NOMO-1 treated with dmso at 0.1 percent for 144 hours (cell line): ENCODE results near the gene OSBPL1A.

Source experiments
- DNase-seq: peaks from one replicate; lab custom pipeline; 2025; ENCODE audit not compliant: unreplicated experiment; lab: John Stamatoyannopoulos, UW

Gene OSBPL1A

DNA sequence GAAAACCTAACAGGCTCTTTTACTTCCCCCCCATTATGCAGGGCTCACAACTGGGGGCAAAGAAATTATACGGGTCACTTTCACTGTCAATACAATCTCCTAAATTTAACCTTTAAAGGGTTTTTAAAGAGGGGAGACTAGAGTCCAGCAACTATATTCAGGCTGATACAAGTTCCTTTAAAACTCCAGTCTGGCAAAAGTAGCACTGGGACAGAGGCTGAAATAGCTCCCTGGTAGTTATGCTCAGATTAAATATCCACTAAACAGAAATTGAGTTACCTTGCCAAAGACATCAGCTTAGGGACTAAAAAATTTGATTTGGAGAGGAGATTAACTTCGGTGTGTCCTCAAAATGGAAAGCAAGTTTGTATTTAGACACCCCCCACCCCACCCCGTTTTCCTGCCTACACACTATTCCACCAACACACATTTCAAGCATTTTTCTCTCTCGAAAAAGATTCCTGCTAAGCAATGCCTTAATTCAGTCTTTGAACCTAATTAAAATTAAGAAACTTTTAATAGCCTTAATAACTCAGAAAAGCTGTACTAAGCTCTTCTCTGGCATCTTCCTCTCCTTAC is 127.2 kb downstream of the OSBPL1A start:
- DNase-seq: no peak

DNA sequence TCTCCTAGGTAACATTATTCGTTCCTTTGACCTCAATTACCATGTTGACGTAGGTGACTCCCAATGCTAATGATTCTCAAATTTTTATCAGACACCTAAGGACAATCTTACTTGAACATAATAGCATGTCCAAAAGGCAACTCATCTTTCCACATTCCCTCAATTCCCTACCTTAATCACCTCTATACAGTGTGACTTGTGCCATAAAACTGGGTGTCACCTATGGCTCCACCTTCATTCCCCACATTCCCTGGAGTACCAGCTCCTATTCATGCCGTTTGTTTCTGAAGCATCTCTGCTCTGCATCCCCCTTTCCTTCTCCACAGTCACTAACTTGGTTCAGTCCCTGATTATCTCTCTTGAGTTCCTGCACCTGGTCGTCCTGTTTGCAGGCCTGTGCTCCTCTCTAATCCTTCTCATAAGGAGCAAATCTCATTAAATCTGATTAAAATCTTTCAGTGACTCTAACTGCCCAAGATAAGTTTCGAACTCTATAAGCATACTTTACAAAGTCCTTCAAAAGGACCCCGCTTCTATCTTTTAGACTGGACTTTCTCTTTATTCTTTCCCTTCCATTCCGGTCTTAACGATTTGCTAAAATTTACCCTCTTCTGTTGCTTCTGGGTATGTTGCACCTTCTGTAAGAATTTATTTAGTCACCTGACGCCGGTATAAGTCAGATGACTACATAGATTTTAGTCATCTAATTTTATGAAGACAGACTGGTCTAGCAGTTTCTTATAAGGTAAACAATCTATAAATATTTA is 128.7 kb downstream of the OSBPL1A start:
- DNase-seq: no peak

DNA sequence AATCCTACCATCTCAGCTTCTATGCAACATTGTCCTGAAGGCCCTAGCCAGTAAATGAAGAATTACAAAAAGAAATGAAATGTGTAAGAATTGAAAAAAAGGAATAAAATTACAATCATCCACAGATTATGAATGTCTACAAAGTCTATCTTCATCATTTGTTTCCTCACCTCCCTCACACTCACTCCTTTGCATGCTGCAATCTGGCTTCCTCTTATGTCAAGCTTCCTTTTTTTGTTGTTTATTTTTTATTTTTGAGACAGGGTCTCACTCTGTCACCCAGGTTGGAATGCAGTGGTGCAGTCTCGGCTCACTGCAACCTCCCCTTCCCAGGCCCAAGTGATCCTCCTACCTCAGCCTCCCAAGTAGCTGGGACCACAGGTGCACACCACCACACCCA is 129.7 kb downstream of the OSBPL1A start:
- no peak for DNase-seq

DNA sequence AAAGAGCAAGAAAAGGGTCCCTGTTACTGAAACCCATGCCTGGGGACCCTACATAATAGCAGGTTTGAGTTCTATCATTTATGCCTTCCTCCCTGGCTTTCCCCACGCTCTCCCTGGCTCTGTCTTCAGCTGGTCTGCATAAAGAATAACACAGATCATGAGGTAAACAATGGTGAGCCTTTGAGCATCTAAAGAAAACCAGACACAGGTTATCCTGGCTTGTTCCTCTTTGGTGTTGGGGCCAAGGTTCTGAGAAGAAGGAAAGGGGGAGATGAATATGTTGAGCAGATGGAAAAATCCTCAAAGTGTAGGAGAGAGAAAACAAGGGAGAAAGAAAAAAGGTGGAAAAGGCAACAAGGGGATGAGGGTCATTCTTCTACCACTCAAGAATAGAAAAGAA is 131.5 kb downstream of the OSBPL1A start:
- no peak for DNase-seq

DNA sequence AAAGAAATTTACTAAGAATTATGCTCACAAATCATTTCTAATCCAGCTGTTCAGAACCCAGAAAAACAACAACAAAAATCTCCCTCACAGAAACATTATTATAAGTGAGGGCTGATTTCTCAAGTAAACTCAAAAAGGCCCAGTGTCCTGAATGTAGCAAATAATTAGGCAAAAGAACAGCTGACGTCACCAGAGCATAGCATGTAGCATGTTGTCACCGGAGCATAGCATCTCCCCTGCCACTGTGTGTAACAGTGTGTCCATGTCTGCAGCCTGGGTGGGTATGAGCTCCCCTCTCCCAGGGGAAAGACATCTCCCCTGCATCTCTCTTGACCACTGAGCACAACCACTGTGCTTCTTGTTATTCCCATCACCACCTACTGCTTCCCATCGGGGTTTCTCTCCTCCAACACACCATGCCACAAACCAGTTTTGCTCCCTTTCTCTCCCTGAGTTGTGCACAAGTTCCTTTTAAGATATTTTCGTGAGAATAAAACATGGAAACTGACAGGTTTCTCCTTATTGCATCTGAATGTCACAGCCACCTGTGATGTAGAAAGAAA is 132.0 kb downstream of the OSBPL1A start:
- DNase-seq: no peak

DNA sequence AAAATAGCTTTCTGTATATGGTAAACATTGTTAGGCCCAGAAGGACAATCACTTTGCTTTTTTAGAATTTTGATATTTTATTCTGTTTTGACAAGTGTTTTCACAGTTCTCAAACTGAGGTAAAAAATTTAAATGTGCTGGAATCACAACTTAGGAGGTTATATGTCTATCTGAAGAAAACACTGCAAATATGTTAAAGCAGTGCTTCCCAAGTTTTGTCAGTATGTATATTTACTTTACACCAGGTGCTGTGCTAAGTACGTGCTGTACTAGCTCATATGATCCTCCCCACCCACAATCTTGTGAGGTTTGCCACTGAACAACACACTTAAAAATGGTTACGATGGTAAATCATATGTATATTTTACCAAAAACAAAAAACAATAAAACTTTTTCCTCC is 134.6 kb downstream of the OSBPL1A start:
- no peak for DNase-seq

DNA sequence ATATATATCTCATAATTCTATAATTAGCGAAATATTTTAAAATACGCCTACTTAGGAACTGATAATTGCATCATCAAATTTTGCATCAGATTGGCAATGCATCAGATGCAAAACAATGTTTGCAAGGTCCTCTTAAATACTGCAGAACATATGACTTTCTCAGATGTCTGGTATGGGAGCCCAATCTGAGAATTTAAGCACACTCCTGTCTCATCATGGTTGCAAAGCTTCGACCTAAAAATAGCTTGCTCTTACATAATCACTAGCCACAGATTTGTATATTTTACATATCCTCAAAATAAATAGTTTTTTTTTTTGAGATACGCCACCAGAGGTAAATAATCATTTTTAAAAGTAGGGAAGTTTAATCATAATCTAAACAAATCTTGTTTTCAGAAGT is 135.5 kb downstream of the OSBPL1A start:
- no peak for DNase-seq

DNA sequence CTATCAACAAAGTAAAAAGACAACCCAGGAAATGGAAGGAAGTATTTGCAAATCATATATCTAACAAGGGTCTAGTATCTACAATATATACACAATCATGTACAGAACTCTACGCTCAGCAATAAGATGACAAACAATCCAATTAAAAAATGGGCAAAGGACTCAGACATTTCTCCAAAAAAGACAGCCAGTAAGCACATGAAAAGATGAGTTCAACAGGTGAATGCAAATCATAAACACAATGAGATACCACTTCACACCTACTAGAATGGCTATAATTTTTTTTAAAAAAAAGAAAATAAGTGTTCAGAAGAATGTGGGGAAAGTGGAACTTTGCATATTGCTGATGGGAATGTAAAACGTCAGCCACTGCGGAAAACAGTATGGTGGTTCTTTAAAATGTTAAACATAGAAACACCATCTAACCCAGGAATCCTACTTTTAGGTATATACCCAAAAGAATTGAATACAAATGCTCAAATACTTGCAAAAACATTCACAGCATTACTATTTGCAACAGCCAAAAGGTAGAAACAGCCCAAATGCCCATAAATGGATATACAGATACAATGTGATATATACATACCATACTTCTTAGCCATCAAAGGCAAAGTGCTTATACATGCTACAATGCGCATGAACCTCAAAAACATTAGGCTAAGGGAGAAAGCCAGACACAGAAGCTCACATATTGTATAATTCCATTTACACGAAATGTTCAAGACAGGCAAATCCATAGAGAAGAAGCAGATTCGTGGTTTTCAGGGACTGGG is 137.6 kb downstream of the OSBPL1A start:
- no peak for DNase-seq

DNA sequence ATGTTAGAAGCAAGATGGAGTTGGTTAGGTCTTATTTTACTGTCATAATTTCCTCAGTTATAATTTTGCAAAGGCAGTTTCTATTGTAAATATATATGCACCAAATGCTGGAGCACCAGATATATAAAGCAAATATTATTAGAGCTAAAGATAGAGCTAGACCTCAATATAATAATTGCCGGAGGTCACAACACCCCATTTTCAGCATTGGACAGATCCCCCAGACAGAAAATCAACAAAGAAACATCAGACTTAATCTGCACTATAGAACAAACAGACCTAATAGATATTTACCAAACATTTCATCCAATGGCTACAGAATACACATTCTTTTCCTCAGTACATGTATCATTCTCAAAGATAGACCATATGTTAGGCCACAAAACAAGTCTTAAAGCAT is 143.6 kb downstream of the OSBPL1A start:
- DNase-seq: no peak

DNA sequence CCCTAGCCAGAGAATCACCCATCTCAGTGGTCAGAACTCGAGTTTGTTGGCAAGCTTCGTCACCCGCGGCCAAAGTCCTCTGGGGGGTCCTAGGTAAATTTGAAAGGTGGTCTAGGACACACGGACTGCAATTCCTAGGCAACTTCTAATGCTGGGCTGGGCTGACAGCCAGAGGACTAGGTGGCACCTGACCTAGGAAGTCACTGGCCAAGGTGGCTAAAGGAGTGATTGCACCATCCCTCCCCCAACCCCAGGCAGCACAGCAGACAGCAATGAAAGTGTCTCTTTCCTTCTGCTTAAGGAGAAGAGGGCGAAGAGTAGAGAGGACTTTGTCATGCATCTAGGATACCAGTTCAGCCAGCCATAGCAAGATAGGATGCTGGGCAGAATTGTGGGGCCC is 147.9 kb downstream of the OSBPL1A start:
- no peak for DNase-seq

DNA sequence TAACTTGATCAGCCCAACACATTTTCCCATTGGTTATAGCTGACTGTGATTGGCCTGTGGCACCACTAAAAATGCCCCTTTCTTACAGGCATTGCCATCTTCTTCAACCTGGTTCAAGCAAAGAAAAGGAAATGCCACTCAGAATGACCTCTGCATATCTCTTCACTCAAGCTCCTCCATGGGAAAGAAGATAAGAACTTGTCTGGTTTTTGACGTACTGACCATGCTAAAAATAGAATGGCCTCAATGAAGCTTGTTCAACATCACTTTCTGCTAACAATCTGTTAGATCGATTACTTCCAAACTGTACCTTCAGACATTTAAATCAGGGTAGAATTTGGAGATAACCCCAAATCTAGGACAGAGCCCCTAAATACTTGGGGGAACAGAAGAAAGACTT is 149.3 kb downstream of the OSBPL1A start:
- no peak for DNase-seq

DNA sequence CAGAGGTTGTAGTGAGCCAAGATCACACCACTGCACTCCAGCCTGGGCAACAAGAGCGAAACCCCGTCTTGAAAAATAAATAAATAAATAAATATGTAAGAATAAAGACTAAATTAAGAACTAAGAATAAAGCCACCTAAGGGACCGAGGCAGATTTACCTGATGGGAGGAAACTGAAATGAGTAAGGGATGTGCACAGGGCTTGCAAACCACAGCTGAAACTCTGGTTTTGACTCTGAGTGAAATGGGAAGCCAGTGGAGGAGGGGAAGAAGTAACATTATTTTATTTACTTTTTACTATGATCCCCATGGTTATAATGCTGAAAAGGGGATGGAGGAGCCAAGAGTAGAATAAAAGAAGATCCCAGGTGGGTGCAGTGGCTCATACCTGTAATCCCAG is 151.5 kb downstream of the OSBPL1A start:
- DNase-seq: no peak

DNA sequence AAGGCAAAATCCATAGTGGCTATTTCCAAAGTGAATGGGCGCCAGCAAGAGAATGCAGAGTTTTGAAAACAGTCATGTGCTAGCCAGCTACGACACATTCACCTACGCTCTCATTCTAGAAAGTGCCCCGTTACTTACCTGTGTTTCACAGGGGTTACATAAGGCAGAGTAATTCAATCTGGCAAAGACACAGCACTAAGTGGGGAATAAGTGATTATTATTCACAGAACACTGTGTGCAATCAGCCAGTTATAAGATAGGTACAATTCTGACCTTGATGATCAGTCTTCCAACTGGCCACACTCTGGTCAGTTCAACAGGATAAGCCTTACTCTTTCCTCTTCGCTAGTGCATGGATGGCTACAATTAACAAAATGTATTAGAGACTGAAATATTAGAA is 152.9 kb downstream of the OSBPL1A start:
- DNase-seq: no peak

DNA sequence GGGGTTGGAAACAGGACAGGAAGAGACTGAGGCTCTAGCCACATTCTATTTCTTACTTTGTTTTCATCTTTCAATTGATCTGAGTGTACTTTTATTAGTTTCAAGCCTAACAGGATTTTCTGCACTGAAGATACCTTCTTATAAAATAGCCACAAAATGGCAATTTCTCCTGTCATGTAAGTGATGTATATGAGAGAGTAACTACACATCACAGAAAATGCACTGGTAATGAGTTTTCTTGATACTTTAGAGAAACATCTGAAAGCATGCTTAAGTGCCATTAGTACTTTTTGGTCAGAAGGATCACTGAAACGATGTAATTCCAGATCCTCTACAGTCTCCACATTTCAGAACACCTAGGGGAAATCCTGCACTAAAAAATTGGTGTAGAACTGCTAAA is 153.9 kb downstream of the OSBPL1A start:
- no peak for DNase-seq

DNA sequence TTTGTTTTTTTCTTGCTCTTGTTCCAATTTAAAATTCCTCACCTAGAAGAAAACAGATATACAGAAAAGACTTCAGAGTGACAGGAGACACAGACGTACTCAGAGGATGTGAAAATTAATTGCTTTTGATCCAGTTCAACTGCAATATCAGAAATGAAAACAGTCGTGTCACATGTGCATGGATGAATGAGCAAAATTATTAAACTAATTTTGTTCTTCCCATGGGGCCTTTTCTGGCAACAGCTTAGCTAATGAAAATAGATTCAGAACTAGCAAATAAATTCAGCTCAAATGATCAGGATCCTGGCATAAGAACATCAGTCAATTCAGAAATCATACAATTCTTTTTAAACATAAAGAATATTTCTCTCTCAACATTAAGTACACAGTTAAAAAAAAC is 158.3 kb downstream of the OSBPL1A start:
- no peak for DNase-seq

DNA sequence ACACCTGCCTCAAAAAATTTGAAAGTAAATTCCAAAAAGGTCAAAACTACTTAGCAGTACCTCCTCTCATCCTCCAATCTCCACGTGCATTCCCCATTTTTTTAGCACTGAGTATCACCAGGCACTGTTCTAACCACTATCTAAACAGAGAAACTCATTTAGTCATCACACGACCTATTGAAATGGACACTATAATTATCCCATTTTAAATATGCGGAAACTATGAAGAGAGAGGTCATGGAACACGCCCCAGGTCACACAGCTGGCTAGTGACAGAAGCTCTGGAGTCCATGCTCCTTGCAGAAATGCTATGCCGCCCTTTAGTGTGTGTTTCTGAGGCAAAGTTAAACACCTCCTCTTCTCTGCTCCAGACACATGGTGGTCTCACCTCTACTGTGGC is 159.2 kb downstream of the OSBPL1A start:
- no peak for DNase-seq

DNA sequence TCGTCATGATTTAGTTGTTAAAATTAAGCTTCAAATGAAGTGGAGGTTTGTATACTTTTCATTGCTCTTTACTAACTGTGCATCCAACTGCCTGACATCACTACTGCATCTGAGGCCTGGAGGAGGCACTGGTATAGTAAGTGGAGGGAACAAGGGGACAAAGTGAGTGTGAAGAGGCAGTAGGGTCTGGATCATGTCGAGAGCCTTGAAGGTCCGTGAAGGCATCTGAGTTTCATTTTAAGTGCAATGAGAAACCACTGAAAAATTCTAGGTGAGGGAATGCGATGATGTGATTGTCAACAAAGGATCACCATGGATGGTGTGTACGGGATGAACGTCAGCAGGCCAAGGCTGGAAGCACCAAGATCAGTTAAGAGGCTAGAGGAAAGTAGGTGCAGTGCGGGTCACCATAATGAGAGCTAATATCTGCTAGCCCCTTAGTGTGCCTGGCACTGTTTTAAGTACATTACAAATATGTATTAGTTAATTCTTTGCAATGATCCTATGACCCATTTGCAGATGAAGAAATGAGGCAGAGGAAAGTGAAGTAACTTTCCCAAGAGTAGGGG is 162.7 kb downstream of the OSBPL1A start:
- no peak for DNase-seq

DNA sequence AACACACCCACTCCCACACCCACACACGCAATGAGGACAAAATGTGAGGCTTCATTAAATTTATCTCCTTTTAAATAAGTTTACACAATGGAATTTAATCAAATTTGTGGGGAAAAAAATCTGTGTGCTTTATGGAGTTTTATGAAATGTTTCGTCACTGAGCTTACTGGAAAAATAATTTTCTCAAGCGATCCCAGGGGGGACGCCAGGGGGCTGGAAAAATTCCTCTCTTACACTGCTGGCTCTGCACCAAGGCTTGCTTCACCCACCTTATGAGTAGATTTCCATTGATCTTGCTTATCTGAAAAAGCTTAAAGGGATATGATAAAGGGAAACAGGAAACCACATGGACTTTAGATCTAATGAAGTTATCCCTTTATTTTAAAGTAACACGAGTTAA is 163.3 kb downstream of the OSBPL1A start:
- DNase-seq: no peak

DNA sequence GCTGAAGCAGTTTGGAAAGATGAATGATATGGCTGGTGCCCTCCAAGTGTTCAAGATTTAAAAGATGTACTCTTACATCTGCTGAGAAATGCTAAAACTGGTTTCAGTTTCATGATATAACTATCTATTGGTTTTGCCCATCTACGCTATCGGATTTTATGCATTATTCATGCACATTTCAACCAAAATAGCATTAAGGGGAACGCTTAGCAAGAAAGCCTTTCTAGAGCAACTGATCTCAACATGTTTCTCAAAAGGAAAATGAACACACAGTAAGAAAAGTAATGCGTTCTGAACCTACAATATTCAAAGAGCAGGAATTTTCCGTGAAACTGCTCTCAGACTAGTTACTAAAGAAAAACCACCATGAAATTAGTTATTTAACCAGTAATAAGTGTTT is 164.8 kb downstream of the OSBPL1A start:
- DNase-seq: no peak

DNA sequence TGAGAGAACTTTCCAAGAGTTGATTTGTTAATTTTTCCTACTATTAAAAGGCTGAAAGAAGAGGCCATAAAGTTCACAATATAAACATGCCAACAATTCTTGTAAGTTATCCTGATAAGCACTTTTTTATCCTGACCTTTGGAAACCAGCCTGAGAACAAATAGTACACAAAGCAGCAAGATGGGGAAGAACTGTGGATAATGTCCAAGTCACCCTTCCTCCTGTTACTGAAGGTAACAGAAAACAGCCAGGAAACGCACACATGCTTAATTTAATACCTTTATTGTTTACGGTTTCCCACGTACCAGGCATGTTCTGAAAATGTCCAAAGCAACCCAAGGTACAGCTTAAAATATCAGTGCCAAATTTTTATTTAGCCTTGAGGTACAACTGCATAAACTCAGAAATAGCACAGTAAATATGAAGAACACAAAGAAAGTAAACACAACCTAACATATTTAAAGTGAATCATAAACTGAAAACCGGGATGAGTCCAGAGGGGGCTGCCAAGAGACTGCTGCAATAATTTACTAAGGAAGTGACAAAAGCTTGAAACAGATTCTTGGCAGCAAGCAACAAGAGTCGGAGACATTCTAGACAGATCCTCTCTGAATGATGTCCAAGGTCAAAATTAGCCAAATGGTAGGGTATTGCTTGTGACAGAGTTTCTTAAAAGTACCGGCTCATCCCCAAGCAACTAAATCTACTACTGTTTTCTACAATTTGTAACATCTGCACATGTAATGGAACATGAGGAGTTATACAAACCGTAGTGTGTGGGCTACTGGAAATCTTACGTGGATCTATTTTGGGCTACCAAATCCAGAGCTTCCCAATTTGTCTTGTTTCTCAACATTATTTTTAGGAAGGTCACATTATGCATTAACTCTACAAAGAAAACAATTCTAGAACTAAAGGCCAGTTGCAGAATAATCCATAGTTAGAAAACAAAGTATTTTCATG is 165.6 kb downstream of the OSBPL1A start:
- DNase-seq: no peak

DNA sequence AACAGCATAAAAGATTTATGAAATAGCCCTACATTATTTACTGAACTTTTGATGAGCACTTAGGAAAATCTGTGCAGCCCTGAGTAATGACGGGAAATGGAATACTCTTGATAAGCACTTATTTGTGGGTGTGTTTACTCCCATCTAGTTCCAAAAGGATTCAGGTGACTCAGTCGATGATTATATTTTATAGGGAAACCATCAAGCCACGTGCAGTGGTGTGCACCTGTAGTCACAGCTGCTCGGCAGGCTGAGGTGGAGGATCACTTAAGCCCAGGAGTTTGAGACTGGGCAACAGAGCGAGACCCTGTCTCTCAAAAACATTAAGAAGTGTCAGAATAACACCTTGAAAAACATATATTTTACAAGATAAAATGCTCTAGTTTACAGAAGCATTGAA is 166.9 kb downstream of the OSBPL1A start:
- no peak for DNase-seq
